Stimulated activated CD4-positive, alpha-beta T cell treated with anti-CD3 and anti-CD28 coated beads, TNF-alpha, amount 100 ng/mL, for 24 hours (primary cell): ENCODE measurements around the gene SERGEF.

Experiments
- DNase-seq, 3 experiments: peaks; one replicate each; pipeline ENCODE4 v3.0.0-alpha.2; 2020; ENCODE audit warnings: low read depth in 3 of 3

Gene SERGEF

GRCh38 chr11:17750801-17751165 lies 262.1 kb downstream of the SERGEF start:
- DNase-seq: no peak

GRCh38 chr11:17750013-17750800 lies 262.6 kb downstream of the SERGEF start:
- DNase-seq: no peak

- no peak for DNase-seq
These were observed 263.8 kb downstream of the SERGEF start for GRCh38 chr11:17748761-17749721.

- no peak for DNase-seq
These were observed 264.8 kb downstream of the SERGEF start for GRCh38 chr11:17748044-17748443.

GRCh38 chr11:17747131-17747955 lies 265.5 kb downstream of the SERGEF start:
- no peak for DNase-seq

GRCh38 chr11:17746096-17746495 lies 266.8 kb downstream of the SERGEF start:
- no peak for DNase-seq

- DNase-seq: no peak
These were observed 267.6 kb downstream of the SERGEF start for GRCh38 chr11:17745023-17745772.

GRCh38 chr11:17744151-17744940 lies 268.5 kb downstream of the SERGEF start:
- no peak for DNase-seq

- DNase-seq: no peak
These were observed 269.1 kb downstream of the SERGEF start for GRCh38 chr11:17743808-17744119.

- no peak for DNase-seq
These were observed 269.6 kb downstream of the SERGEF start for GRCh38 chr11:17743026-17743807.

- no peak for DNase-seq
These were observed 270.8 kb downstream of the SERGEF start for GRCh38 chr11:17742019-17742418.

GRCh38 chr11:17741487-17741886 lies 271.4 kb downstream of the SERGEF start:
- no peak for DNase-seq

- no peak for DNase-seq
These were observed 272.1 kb downstream of the SERGEF start for GRCh38 chr11:17740649-17741235.

- no peak for DNase-seq
These were observed 272.9 kb downstream of the SERGEF start for GRCh38 chr11:17739945-17740338.

GRCh38 chr11:17738151-17738973 lies 274.5 kb downstream of the SERGEF start:
- DNase-seq: no peak
